HepG2 (cell line): Measurements from ENCODE around the gene APOA1. TPM values are rescaled to one million over a fixed set of nuclear protein-coding genes. Genes with fewer than 3 reads are reported as not detected.

Source experiments
- FOXJ3 ChIP-seq: sonication (generic); formaldehyde crosslinking; IDR thresholded peaks from 2 replicates; pipeline ENCODE4 v1.4.0; 2020; ENCODE audit warnings: missing genetic modification reagents, mild to moderate bottlenecking, borderline replicate concordance
- HOXA5 ChIP-seq: sonication (generic); formaldehyde crosslinking; IDR thresholded peaks from 2 replicates; pipeline ENCODE4 v1.4.0; 2020; ENCODE audit warnings: missing genetic modification reagents
- MAFF ChIP-seq: IDR thresholded peaks from 2 replicates; pipeline ENCODE4 v1.6.1; 2011; ENCODE audit warnings: low read depth, low read length, improper control_type of control experiment
- ONECUT2 ChIP-seq: sonication (generic); formaldehyde crosslinking; IDR thresholded peaks from 2 replicates; pipeline ENCODE4 v1.4.0; 2020; ENCODE audit warnings: missing genetic modification reagents
- PAXIP1 ChIP-seq: sonication (generic); formaldehyde crosslinking; conservative IDR thresholded peaks from 2 replicates; pipeline ENCODE4 v1.4.0; 2020; ENCODE audit warnings: mild to moderate bottlenecking, missing genetic modification reagents, moderate library complexity
- RFX1 ChIP-seq: fragments of 450-650 bp; IDR thresholded peaks from 2 replicates; pipeline ENCODE4 v1.6.1; 2017
- ZNF337 ChIP-seq: sonication (generic); formaldehyde crosslinking; IDR thresholded peaks from 2 replicates; pipeline ENCODE4 v1.5.1; 2020; ENCODE audit warnings: missing genetic modification reagents, low read depth, mild to moderate bottlenecking, borderline replicate concordance
- ZNF549 ChIP-seq: sonication (generic); formaldehyde crosslinking; IDR thresholded peaks from 2 replicates; pipeline ENCODE4 v1.5.0; 2020; ENCODE audit warnings: missing genetic modification reagents
- ZNF646 ChIP-seq: sonication (generic); formaldehyde crosslinking; IDR thresholded peaks from 2 replicates; pipeline ENCODE4 v1.9.0; 2021; ENCODE audit warnings: mild to moderate bottlenecking, missing genetic modification reagents
- ZNF660 ChIP-seq: sonication (generic); formaldehyde crosslinking; IDR thresholded peaks from 2 replicates; pipeline ENCODE4 v1.5.1; 2020; ENCODE audit warnings: mild to moderate bottlenecking, low read depth, missing genetic modification reagents, borderline replicate concordance
- ZNF737 ChIP-seq: sonication (generic); formaldehyde crosslinking; IDR thresholded peaks from 2 replicates; pipeline ENCODE4 v1.5.0; 2020; ENCODE audit warnings: missing genetic modification reagents, mild to moderate bottlenecking, borderline replicate concordance
- polyA plus RNA-seq, 8 experiments: library from polyadenylated mRNA; depleted of rRNA in 3 of 8; stranded (reverse) in 7 of 8; unstranded in 1 of 8; fragments of >200 nt; fragmentation: Illumina TruSeq in 4 of 8; extraction: Trizol in 4 of 8; gene quantifications; 2 replicates each; pipeline versions ENCODE4 v1.2.1 to v1.2.3, GENCODE V29; 2011 to 2016; ENCODE audit warnings: low read depth in 4 of 8, missing spikeins in 1 of 8, mixed read lengths in 1 of 8; ENCODE audit not compliant: insufficient read depth in 1 of 8
- total RNA-seq, 5 experiments: library from RNA; depleted of rRNA; stranded (reverse); fragments of >200 nt; fragmentation: Illumina TruSeq; extraction: Trizol; gene quantifications; 2 replicates each; pipeline ENCODE4 v1.2.3, GENCODE V29; 2016; ENCODE audit warnings: low read depth in 1 of 5
- TF ChIP-seq, protein P1 (sequence below): sonication (generic); formaldehyde crosslinking; IDR thresholded peaks from 2 replicates; pipeline ENCODE4 v1.4.0; 2020; ENCODE audit warnings: missing genetic modification reagents

APOA1 gene
- total and polyA plus RNA-seq, 2 of the 13 experiments (the other 11 are each of a cell fraction or from before 2014, with no cell fraction given): 1,973 to 5,485 TPM

DNA sequence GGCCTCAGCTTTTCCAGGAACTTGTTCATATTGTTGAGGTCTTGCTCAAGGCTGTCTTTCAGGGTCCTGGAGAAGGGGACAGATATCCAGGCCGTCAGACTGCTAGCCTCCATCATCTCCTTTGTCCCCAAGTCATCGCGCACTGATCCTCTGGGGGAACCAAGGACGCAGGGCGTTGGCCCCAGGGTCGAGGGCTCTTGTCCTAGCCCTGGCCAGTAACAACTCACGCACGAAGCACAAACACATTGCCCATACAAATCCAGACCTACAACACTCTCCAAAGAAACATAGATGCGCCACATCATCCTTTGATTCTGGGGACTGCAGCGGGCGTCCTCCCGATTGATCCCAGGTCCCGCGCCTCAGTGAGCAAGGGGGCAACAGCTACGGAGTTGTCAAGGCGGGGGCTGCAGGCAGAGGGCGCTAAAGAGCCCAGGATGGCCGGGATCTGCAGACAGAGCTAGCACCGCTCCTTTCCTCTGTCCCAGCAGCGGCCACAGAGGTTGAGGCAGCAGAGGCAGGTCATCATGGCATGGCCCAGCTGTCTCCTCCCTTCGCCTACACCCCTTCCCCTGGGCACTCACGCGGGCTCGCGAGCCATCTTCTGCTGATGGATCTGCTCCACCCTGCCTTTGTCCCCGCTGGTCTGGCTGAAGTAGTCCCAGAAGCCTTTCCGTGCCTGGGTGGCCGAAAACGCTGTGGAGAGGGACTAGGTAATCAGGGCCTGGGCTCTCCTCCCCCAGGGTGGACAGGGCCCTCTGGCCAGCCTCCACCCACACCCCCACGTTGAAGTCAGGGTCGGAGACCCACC is 46.2 kb downstream of the APOA1 start (continued):
- TF ChIP-seq, protein P1, sequence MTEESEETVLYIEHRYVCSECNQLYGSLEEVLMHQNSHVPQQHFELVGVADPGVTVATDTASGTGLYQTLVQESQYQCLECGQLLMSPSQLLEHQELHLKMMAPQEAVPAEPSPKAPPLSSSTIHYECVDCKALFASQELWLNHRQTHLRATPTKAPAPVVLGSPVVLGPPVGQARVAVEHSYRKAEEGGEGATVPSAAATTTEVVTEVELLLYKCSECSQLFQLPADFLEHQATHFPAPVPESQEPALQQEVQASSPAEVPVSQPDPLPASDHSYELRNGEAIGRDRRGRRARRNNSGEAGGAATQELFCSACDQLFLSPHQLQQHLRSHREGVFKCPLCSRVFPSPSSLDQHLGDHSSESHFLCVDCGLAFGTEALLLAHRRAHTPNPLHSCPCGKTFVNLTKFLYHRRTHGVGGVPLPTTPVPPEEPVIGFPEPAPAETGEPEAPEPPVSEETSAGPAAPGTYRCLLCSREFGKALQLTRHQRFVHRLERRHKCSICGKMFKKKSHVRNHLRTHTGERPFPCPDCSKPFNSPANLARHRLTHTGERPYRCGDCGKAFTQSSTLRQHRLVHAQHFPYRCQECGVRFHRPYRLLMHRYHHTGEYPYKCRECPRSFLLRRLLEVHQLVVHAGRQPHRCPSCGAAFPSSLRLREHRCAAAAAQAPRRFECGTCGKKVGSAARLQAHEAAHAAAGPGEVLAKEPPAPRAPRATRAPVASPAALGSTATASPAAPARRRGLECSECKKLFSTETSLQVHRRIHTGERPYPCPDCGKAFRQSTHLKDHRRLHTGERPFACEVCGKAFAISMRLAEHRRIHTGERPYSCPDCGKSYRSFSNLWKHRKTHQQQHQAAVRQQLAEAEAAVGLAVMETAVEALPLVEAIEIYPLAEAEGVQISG (CRISPR knock-in tag): peak; percentile 80
- TF ChIP-seq FOXJ3 (CRISPR knock-in tag) (peak; percentile 51; the same call in 1 of the 2 replicates), RFX1 (no peak), ZNF337 (peak; percentile 85; the same call in 1 of the 2 replicates), HOXA5 (CRISPR knock-in tag) (peak; percentile 78; the same call in 1 of the 2 replicates), ONECUT2 (no peak), ZNF549 (CRISPR knock-in tag) (no peak), ZNF646 (CRISPR knock-in tag) (no peak), ZNF737 (no peak), MAFF (no peak; the same call in 1 of the 2 replicates), ZNF660 (no peak), PAXIP1 (CRISPR knock-in tag) (peak; percentile 55)
